Mucosa of gallbladder (tissue), 1 donor: ENCODE results near the gene GPR107. TPM values are rescaled to one million over a fixed set of nuclear protein-coding genes. Genes with fewer than 3 reads are reported as not detected.

ENCODE experiments used
- DNase-seq: peaks from one replicate; pipeline ENCODE4 v3.0.0-alpha.2; 2020; ENCODE audit warnings: low spot score
- total RNA-seq: library from RNA; stranded (reverse); gene quantifications from one replicate; pipeline ENCODE4 v1.2.1, GENCODE V29; 2021
- donor health status: DM: no; HTN: no; CAD: no.

Gene GPR107
- total RNA-seq, 1 donor from 2014 or later: 39.6 TPM

- no peak for DNase-seq
These were observed 83.5 kb downstream of the GPR107 start for GRCh38 chr9:130137081-130137640.

GRCh38 chr9:130137641-130138081, 84.0 kb downstream of the GPR107 start:
- no peak for DNase-seq

- DNase-seq: peak; percentile 31
These were observed 84.5 kb downstream of the GPR107 start for GRCh38 chr9:130138171-130138653.

- peak; percentile 70 for DNase-seq
These were observed 85.1 kb downstream of the GPR107 start for GRCh38 chr9:130138791-130139190.

- DNase-seq: no peak
These were observed 85.5 kb downstream of the GPR107 start for GRCh38 chr9:130139251-130139650.

GRCh38 chr9:130140706-130141105, 87.0 kb downstream of the GPR107 start:
- DNase-seq: no peak

- DNase-seq: no peak
These were observed 88.3 kb downstream of the GPR107 start for GRCh38 chr9:130142056-130142455.

- DNase-seq: no peak
These were observed 88.9 kb downstream of the GPR107 start for GRCh38 chr9:130142641-130143040.

- no peak for DNase-seq
These were observed 89.7 kb downstream of the GPR107 start for GRCh38 chr9:130143279-130143893.

GRCh38 chr9:130143958-130144366, 90.3 kb downstream of the GPR107 start:
- DNase-seq: no peak

GRCh38 chr9:130144703-130145102, 91.0 kb downstream of the GPR107 start:
- no peak for DNase-seq

- DNase-seq: no peak
These were observed 92.0 kb downstream of the GPR107 start for GRCh38 chr9:130145658-130146057.

- no peak for DNase-seq
These were observed 93.5 kb downstream of the GPR107 start for GRCh38 chr9:130147198-130147597.

- no peak for DNase-seq
These were observed 94.2 kb downstream of the GPR107 start for GRCh38 chr9:130147910-130148309.

GRCh38 chr9:130149031-130149430, 95.3 kb downstream of the GPR107 start:
- DNase-seq: no peak

GRCh38 chr9:130149654-130150286, 96.1 kb downstream of the GPR107 start:
- no peak for DNase-seq

- no peak for DNase-seq
These were observed 97.2 kb downstream of the GPR107 start for GRCh38 chr9:130150779-130151382.

- DNase-seq: no peak
These were observed 101.1 kb downstream of the GPR107 start for GRCh38 chr9:130154816-130155215.

GRCh38 chr9:130155647-130156046, 101.9 kb downstream of the GPR107 start:
- no peak for DNase-seq

- DNase-seq: peak; percentile 24
These were observed 103.0 kb downstream of the GPR107 start for GRCh38 chr9:130156672-130157071.

GRCh38 chr9:130157079-130157478, 103.4 kb downstream of the GPR107 start:
- no peak for DNase-seq

- DNase-seq: no peak
These were observed 104.3 kb downstream of the GPR107 start for GRCh38 chr9:130158001-130158400.

- DNase-seq: no peak
These were observed 105.4 kb downstream of the GPR107 start for GRCh38 chr9:130159057-130159456.
